Activated CD4-positive, alpha-beta T cell treated with anti-CD3 and anti-CD28 coated beads, Interleukin-2, amount 50 U/mL, for 1 hour (primary cell): Measurements from ENCODE around the gene IKZF1.

Experiments used
- DNase-seq: peaks from one replicate; pipeline ENCODE4 v3.0.0-alpha.2; 2020

IKZF1 gene

DNA sequence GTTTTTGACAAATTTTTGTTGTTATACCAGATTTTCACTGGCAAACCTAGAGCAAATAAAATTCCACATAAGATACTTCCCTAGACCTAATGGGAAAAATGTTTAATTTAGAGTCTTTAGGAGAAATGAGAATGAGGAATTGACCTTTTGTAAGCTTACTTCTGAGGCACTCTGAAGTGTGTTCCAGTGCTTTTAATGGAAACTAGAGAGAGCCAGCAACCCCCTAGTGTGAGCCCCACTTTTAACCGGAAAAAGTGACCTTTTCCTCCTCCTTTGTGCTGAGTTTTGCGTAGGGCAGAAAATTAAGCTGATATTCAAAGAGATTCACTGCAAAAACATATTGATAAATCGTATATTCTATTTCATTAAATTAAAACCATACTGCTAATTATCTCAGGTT, 5.2 kb downstream of the IKZF1 start:
- DNase-seq, result no peak

DNA sequence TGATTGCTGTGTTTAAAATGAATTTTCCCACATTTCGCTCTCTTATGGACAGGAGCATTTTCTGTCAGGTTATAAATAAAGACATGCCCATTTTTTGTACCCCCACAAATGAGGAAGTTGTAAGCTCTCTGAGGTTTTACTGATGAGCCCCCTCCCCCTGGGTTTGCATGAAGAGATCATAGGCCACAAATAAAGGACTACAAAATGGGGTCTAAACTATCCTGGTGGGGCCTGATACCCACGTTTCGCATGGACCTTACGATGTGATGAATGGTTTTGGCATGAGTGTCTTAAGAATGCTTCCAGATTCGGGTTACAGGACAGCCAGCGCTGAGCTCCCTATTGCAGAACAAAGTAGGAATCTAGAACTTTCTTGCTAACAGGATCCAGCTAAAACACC, 5.8 kb downstream of the IKZF1 start:
- DNase-seq, result no peak

DNA sequence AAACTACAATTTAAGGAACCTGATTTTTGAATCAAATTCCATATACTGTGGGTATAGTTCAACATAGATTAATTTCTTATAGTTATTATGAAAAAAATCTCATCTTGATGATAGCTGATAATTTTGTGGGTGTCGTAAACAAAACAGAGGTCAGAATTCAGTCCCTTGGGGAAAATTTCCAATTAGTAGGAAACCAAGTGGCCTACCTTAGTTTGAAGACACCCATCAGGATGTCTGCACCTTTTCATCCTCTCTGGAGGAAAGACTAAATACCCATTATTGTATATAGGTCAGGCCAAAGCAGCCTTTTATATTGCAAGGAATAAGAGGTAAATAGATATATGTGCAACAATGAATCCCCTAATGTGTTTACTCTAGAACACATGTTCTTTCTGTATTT, 6.4 kb downstream of the IKZF1 start:
- DNase-seq, result no peak

DNA sequence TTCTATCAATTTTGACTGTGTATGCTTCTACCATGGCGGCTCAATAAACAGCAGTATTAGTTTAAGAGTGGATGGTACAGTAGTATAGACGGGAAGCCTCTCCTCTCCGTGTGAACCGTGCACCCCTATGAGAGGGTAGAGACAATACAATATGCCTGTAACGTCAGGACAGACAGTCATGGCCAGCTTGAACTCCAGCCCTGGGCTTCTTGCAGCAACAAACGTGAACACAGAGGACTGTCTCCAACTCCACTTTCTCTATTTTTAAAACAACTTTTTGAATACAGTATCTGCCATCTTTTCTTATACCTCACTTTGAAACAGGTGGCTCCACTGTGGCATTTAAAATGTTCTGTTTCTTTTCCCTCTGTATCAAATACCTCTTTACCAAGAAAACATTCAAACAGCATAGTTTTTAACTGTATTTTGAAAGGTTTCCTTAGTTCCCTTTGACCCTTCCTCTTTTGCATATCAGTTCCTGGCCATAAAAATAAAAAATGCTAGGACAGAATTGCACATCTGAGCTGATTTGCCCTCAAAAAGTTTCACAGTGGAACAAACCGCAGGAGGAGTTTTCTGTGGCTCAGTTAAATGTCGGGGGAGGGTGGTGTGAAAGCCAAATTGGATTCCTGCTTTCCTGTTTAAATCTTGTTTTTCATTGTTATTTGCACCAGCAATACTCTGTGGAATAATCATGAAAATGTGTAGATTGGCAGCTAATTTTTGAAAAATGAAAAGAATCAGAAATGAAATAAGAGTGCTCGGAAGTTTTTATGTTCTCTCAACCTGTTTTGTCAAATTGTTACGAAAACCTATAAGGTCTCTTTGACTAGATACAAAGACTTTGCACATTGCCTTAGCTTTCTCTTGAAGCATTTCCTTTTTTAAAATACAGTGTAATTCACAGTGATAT, 8.0 kb downstream of the IKZF1 start:
- no peak for DNase-seq

GRCh38 chr7:50314836-50315592, 10.5 kb downstream of the IKZF1 start:
- DNase-seq, result no peak

DNA sequence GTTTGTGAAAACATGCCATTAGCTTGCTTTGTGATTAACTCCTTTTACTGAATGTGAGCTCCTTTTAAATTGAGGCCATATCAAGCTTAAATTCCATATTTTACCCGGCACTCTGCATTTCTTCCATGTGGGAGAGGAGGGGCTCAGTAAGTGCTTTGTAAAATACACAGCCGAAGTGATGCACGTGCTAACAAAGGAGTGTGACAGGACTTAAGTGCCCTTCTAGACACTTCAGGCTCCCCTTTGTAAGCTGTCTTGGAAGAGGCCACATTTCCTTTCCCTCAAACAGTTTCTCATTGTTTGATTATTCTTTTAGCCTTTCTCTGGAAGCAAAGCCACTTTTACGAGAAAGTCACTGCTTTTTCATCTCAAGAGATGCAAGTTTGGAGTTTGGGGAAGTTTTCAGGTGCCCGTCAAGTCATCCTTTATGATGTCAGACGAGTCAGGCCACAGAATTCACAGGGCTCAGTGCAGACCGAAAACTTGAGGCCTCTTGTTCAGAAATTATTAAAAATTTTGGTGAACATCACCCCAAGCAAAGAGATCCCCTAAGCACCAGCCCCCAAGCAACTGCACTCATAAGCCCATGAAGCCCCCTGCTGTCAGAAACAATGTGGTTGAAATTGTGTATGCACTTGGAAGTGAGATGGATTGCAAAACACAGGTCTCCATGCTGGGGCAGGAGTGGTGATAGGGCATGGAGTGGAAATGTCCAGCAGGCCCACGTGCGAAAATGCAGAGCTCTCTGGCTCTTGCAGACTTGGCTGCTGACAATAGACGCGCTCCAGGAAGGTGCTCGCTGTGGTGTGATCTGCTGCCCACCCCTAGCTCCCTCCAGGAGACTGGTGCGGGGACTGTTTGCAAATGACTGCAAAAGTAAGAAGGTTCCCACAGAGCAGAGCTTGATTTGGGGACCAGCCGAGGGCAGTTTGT, 11.5 kb downstream of the IKZF1 start:
- DNase-seq, result no peak

GRCh38 chr7:50317221-50317678, 12.7 kb downstream of the IKZF1 start:
- DNase-seq, result peak; percentile 48

DNA sequence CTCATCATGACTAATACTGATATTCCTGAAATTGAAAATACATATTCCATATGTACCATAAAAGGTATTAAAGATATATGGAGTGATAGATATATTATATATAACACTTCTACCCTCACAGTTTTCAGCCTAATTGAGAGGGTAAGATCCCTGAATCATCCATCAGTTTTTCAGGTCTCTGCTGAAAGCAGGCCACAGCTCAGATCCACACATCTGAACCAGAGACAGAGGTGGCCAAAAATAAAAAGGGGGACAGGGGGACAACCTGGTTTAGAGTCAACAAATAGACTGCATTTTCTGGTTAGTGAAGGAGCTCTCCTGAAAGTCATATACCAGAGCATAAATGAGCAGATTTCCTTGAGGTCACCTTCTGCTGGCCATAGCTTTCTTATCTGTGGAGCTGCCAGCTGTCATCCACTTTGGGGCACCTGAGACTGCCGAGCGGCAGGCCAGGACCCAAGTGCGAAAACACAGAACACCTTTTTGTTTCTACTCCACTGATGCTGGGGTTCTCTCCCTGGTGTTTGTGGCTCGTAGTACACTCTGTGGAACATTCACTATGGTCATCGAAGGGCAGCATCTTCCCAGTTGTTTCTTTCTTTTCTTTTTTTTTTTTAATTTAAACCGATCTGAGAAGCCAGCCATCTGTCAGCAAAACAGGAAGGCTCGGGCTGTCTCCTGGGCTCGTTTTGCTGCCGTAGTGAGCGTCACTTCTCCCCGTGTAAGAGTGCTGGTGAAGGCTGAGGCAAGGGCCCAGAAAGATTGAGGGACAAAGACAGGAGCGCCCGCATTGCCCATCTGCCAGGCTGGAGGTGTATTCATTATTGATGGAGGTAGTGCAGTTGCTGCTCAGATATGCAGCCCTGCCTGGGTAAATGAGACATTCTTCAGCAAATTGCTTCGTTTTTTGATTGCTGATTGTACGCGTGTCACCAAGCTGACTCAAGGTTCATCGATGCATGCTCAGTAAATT, 13.5 kb downstream of the IKZF1 start:
- no peak for DNase-seq

DNA sequence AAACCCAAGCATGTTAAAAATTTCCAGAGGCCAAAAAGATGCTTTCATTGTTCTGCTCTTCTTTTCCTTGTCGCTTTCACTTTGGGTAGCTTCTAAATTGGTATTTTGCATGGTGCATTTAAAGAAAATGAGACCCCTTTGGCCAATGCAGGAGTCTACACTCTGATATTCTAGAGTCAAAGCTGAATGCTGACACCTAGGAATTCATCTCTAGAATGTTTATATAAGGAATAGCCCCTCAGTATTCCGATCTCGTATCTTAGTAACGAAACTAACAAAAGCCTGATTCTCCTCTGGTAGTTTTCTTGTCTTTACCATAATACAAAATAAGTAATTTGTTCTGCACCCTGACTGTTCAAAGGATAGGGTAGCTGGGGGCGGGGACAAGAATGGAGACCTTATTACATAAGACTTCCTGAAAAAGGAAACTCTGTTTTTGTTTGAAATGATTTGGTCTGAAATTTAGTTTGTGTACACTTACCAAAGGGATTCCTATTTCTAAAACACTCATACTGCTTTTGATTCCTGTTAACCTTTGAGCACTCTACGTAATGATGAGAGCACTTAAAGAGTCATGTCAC, 17.1 kb downstream of the IKZF1 start:
- DNase-seq, result peak; percentile 67

DNA sequence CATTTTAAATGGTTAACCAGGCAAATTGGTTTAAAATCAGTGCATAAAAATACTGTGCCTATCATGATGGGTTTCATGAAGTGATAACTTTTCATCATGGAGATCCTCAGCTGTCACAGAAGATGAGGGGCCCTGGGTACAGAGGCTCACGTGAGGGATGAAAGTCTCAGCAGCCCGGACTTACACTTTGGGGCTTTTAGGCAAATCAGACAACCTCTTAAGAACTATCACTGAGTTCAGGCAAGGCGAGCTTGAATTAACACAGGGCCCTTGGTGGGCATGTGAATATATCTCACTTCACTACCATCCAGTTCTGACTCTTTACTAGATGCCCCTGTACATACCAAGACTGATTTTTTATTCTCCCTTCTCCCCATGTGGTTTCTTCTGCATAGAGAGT, 19.6 kb downstream of the IKZF1 start:
- DNase-seq, result no peak

GRCh38 chr7:50327443-50327842, 22.9 kb downstream of the IKZF1 start:
- no peak for DNase-seq

DNA sequence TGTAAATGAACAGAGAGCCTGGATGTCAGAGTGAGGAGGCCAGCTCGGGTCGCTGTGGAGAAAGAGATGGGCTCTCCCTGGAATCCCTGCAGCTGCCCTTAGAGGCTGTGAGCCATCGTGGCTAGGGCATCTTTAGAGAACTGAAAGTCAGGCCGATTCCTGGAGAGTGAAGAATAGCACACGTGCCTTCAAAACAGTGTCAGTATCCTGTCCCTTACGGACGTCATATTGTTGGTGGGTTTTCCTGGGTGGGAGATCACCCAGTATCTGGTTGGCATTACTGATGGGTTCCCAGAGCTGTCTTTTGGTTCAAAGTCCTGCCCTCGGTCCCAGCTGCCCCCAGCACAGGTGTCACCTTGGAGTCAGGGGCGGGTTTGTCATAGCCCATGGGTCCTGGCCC, 25.3 kb downstream of the IKZF1 start:
- no peak for DNase-seq

DNA sequence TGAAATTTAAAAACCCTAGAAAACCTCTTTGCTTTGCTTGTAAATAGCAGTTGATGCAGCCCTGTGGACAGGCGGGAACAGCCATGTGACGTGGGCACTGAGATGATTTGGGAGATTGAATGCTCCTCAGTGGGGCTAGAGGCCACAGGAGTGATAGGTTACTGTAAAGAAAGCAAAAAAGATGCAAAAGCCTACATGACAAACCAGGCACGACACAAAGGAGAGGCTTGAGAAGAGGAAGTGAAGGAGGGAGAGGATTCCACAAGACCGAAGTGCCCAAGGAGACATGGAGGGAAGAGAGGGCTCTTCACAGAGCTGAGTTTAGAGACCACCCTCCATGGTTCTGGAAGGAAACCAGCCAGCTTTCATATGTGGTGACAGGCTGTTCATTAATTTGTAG, 25.7 kb downstream of the IKZF1 start:
- DNase-seq, result no peak

DNA sequence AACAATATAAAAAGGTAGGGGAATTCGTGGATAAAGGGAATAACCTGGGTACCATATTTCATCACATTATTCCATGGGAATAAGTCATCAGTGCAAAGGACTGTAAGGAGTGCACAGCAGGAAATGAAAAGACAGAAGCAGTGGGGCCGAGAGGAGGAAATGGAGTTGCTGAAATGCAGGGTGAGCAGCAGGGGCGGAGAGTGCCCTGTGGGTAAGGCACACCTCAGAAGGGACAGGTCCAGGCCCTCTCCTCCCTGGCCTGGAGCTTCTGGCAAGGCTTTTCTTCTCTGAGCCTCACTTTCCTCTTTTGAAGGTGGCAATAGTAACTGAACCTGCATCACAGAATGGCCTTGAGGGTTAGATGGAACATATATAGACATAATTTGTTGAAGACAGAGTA, 26.2 kb downstream of the IKZF1 start:
- no peak for DNase-seq

DNA sequence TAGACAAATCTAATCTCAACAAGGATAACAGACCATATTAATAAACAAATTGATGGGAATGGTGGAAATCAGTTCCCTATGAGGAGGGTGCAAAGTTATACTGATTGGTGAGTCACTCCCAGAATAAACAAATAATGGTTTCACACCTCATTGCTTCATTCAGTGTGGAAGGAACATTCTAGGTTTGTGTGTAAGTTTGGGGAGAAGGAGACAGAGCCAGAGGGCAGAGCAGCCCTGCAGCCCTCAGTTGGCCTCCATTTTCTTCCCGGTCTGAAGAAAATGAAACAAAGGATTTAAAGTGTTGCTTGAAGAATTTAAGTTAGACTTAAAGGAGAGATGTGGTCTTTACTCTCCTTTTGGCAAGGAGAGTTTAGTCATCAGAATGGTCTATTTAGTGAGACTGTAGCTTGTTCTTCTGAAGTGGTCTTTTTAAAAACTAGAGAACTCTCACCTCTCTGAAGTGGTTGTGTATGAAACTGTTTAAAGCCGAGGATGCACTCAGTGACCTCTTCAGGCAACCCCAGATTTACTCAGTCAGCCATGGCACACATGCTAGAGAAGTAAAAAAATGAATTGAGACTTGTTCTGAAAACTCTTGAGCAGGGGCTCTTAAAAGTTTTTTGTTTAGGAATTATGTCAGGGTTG, 27.2 kb downstream of the IKZF1 start:
- no peak for DNase-seq

- DNase-seq, result no peak
Observed at GRCh38 chr7:50332241-50333165, 28.0 kb downstream of the IKZF1 start.

GRCh38 chr7:50333221-50333651, 28.7 kb downstream of the IKZF1 start:
- no peak for DNase-seq

DNA sequence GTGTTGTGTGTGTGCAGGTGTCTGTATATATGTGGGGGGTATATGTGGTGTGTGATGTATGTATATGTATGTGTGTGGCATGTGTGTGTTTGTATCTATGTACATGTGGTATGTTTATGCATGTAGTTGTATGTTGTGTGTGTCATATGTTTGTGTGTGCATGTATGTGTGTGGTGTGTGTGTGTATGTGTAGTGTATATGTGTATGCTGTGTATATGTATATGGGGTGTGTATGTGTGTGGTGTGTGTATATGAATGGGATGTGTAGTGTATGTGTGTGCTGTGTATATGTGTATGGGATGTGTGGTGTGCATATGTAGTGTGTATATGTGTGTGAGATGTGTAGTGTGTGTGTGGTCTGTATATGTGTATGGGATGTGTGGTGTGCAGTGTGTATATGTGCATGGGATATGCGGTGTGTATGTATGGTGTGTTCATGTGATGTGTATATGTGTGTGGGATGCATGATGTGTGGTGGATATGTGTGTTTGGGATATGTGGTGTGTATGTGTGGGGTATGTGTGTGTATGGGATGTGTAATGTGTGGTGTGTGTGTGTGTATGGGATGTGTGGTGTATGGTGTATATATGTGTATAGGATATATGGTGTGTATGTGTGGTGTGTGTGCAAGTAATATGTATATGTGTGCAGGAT, 30.0 kb downstream of the IKZF1 start:
- DNase-seq, result no peak

DNA sequence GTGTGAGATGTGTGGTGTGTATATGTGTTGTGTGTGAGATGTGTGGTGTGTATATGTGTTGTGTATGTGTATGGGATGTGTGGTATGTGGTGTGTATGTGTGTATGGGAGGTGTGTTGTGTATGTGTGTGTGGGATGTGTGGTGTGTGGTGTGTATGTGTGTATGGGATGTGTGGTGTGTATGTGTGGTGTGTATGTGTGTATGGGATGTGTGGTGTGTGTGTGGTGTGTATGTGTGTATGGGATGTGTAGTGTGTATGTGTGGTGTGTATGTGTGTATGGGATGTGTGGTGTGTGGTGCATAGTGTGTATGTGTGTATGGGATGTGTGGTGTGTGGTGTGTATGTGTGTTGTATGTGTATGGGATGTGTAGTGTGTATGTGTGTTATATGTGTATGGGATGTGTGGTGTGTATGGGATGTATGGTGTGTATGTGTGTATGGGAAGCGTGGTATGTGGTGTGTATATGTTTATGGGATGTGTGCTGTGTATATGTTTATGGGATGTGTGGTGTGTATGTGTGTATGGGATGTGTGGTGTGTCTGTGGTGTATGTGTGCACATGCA, 30.8 kb downstream of the IKZF1 start:
- DNase-seq, result no peak
